HEK293T (cell line): ENCODE results near the gene PHC2.

Experiments used
- CTCF ChIA-PET: fragments of 350-600 bp; formaldehyde crosslinking; extraction: SDS; loops from one replicate; lab custom pipeline; 2021; ENCODE audit warnings: antibody characterized with exemption, inconsistent platforms; lab: Yijun Ruan, JAX
- POLR2A ChIA-PET: fragments of 350-600 bp; formaldehyde crosslinking; extraction: SDS; loops from one replicate; lab custom pipeline; 2020; ENCODE audit warnings: antibody characterized with exemption, inconsistent platforms; lab: Yijun Ruan, JAX
- DNase-seq: peaks from one replicate; pipeline ENCODE4 v3.0.0; 2012; ENCODE audit warnings: mixed read lengths; ENCODE audit errors: extremely low spot score
- ARNT ChIP-seq: fragments of 450-650 bp; IDR thresholded peaks from 2 replicates; pipeline ENCODE4 v1.6.1; 2017; ENCODE audit warnings: mild to moderate bottlenecking
- BHLHE40 ChIP-seq: fragments of 450-650 bp; IDR thresholded peaks from 2 replicates; pipeline ENCODE4 v1.6.1; 2016; ENCODE audit warnings: mild to moderate bottlenecking, moderate library complexity, borderline replicate concordance
- CTBP1 ChIP-seq: fragments of 450-650 bp; IDR thresholded peaks from 2 replicates; pipeline ENCODE4 v1.6.1; 2016; ENCODE audit warnings: borderline replicate concordance
- ELF4 ChIP-seq: fragments of 450-650 bp; IDR thresholded peaks from 2 replicates; pipeline ENCODE4 v1.6.1; 2017; ENCODE audit warnings: antibody characterized with exemption
- FOXA1 ChIP-seq: fragments of 450-650 bp; IDR thresholded peaks from 2 replicates; pipeline ENCODE4 v1.6.1; 2016; ENCODE audit warnings: mild to moderate bottlenecking
- FOXK2 ChIP-seq: fragments of 450-650 bp; IDR thresholded peaks from 2 replicates; pipeline ENCODE4 v1.6.1; 2016; ENCODE audit warnings: mild to moderate bottlenecking
- FOXM1 ChIP-seq: fragments of 450-650 bp; IDR thresholded peaks from 2 replicates; pipeline ENCODE4 v1.6.1; 2017; ENCODE audit warnings: mild to moderate bottlenecking, borderline replicate concordance
- HDGF ChIP-seq: fragments of 450-650 bp; IDR thresholded peaks from 2 replicates; pipeline ENCODE4 v1.6.1; 2017; ENCODE audit warnings: antibody characterized with exemption, borderline replicate concordance
- L3MBTL2 ChIP-seq: fragments of 450-650 bp; conservative IDR thresholded peaks from 2 replicates; pipeline ENCODE4 v1.6.1; 2016; ENCODE audit warnings: mild to moderate bottlenecking
- LEF1 ChIP-seq: fragments of 450-650 bp; IDR thresholded peaks from 2 replicates; pipeline ENCODE4 v1.6.1; 2017; ENCODE audit warnings: mild to moderate bottlenecking, borderline replicate concordance
- NFRKB ChIP-seq: fragments of 450-650 bp; IDR thresholded peaks from 2 replicates; pipeline ENCODE4 v1.6.1; 2016; ENCODE audit warnings: mild to moderate bottlenecking, moderate library complexity
- PKNOX1 ChIP-seq: fragments of 450-650 bp; IDR thresholded peaks from 2 replicates; pipeline ENCODE4 v1.6.1; 2016
- SP1 ChIP-seq: fragments of 450-650 bp; IDR thresholded peaks from 2 replicates; pipeline ENCODE4 v1.6.1; 2017
- SUZ12 ChIP-seq: fragments of 450-650 bp; IDR thresholded peaks from 2 replicates; pipeline ENCODE4 v1.6.1; 2016; ENCODE audit warnings: mild to moderate bottlenecking
- TARDBP ChIP-seq: fragments of 450-650 bp; IDR thresholded peaks from 2 replicates; pipeline ENCODE4 v1.6.1; 2016
- ZNF384 ChIP-seq: fragments of 450-650 bp; IDR thresholded peaks from 2 replicates; pipeline ENCODE4 v1.6.1; 2016

The PHC2 gene

GRCh38 chr1:33327587-33328325 is 103.1 kb downstream of the PHC2 start:
- POLR2A ChIA-PET = no interaction called here
- CTCF ChIA-PET = no interaction called here
- no peak for DNase-seq
- TF ChIP-seq NFRKB = no peak
- TF ChIP-seq SUZ12 = no peak
- TF ChIP-seq HDGF = no peak
- no peak for TF ChIP-seq ARNT
- no peak for TF ChIP-seq PKNOX1
- no peak for TF ChIP-seq FOXA1
- no peak for TF ChIP-seq ZNF384
- TF ChIP-seq FOXK2 = no peak
- TF ChIP-seq LEF1 = no peak
- no peak for TF ChIP-seq L3MBTL2

GRCh38 chr1:33326785-33327184 is 104.1 kb downstream of the PHC2 start:
- CTCF ChIA-PET = no interaction called here
- no peak for TF ChIP-seq LEF1
- TF ChIP-seq SP1 = no peak
- TF ChIP-seq ZNF384 = no peak
- no peak for TF ChIP-seq PKNOX1
- no peak for TF ChIP-seq ELF4
- TF ChIP-seq L3MBTL2 = no peak
- no peak for TF ChIP-seq ARNT
- TF ChIP-seq TARDBP = no peak
- TF ChIP-seq CTBP1 = no peak
- TF ChIP-seq FOXA1 = no peak
- no peak for TF ChIP-seq HDGF
- POLR2A ChIA-PET = no interaction called here
- DNase-seq = no peak

GRCh38 chr1:33324677-33325575 is 106.0 kb downstream of the PHC2 start:
- no peak for TF ChIP-seq CTBP1
- TF ChIP-seq TARDBP = no peak
- TF ChIP-seq FOXM1 = no peak
- no peak for TF ChIP-seq LEF1
- no peak for TF ChIP-seq SUZ12
- CTCF ChIA-PET = no interaction called here
- DNase-seq = no peak
- POLR2A ChIA-PET = no interaction called here

GRCh38 chr1:33323663-33324477 is 107.0 kb downstream of the PHC2 start:
- no peak for DNase-seq
- TF ChIP-seq FOXM1 = no peak
- TF ChIP-seq LEF1 = no peak
- no peak for TF ChIP-seq FOXK2
- TF ChIP-seq CTBP1 = no peak
- ChIA-PET CTCF (no interaction called here), POLR2A (interaction anchor here (1.4 kb wide), 1 partner anchor 26 kb away, joined by 4 read pairs; no protein-coding TSS in a partner anchor)

- TF ChIP-seq SUZ12 = no peak
- POLR2A ChIA-PET = interaction anchor here (1.4 kb wide), 1 partner anchor 27 kb away, joined by 4 read pairs; no protein-coding TSS in a partner anchor
- DNase-seq = no peak
- CTCF ChIA-PET = no interaction called here
Observed at GRCh38 chr1:33322870-33323585, 107.9 kb downstream of the PHC2 start.

GRCh38 chr1:33322109-33322508 is 108.8 kb downstream of the PHC2 start:
- ChIA-PET CTCF (no interaction called here), POLR2A (no interaction called here)
- TF ChIP-seq SP1 = no peak
- TF ChIP-seq TARDBP = no peak
- DNase-seq = no peak

GRCh38 chr1:33321178-33321577 is 109.7 kb downstream of the PHC2 start:
- CTCF ChIA-PET = no interaction called here
- TF ChIP-seq ARNT (no peak), SUZ12 (no peak), FOXK2 (no peak), ELF4 (no peak), ZNF384 (no peak), FOXA1 (no peak), BHLHE40 (no peak), HDGF (no peak), LEF1 (no peak), L3MBTL2 (no peak), TARDBP (no peak), PKNOX1 (no peak), NFRKB (no peak), FOXM1 (no peak), SP1 (no peak), CTBP1 (no peak)
- no peak for DNase-seq
- POLR2A ChIA-PET = no interaction called here
